GM21825 (cell line): ENCODE measurements around the gene KCNIP2.
"Not testable (repeated sequence)": the region's sequence is repeated elsewhere in the genome, so short reads cannot be mapped to it uniquely, and the experiment has no call there.

Source experiments
- ATAC-seq: cut with Tn5 transposase; IDR thresholded peaks from one replicate; pipeline ENCODE4 v1.9.1; 2021; ENCODE audit warnings: mild to moderate bottlenecking, moderate library complexity; ENCODE audit not compliant: unreplicated experiment

KCNIP2 gene

GRCh38 chr10:101829561-101830315 lies 13.9 kb downstream of the KCNIP2 start:
- ATAC-seq: peak; percentile 24

GRCh38 chr10:101828766-101829551 lies 14.6 kb downstream of the KCNIP2 start:
- ATAC-seq: no peak

DNA sequence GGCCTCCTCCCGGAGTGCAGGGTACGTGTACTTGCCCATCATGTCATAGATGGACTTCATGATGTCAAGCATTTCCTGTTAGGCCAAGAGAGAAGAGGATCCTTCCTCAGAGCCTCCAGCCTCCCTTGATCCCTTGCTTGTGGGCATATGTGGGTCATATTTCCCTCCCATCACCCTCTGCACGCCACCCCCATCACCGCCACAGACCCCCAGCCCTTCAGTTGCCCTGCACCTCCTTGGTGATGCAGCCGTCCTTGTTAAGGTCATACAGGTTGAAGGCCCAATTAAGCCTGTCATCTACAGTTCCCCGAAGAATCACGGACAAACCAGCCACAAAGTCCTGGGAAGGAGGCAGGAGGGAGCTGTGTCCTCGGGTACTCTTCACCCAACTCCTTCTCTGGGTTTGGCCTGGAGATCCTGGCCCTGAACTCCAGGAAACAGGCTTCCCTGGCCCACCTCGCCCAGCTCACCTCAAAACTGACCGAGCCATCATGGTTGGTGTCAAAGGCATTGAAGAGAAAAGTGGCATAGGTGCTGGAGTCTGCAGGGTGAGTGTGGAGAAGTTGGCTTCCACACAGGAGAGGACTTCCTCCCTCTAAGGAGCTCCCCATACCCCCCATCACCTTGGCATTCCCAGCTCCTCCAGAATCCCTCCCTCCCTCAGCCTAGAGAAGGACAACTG lies 15.5 kb downstream of the KCNIP2 start:
- ATAC-seq: no peak

- ATAC-seq: no peak
Measured at GRCh38 chr10:101826852-101827434, 16.7 kb downstream of the KCNIP2 start.

DNA sequence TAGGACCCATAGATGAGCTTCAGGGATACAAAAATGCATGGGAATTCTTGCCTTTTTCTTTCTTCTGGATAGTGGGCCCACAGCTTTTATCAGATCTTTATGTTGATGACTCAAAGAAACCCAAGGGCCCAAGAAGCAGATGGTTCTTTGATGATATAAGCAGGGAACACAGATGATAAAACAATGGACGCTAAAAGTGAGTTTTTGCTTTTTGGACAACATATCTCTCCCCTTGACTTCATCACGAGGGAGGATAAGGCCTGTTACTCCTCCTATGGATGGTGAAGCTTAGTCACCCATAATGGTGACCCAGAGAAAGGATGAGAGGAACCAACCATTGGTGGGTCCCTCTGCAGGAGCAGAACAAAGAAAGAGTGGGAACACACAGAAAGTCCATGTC lies 18.9 kb downstream of the KCNIP2 start:
- ATAC-seq: no peak

- ATAC-seq: peak; percentile 17
Measured at GRCh38 chr10:101818872-101819633, 24.5 kb downstream of the KCNIP2 start.

- ATAC-seq: peak; percentile 84
Measured at GRCh38 chr10:101818119-101818871, 25.3 kb downstream of the KCNIP2 start, which contains the start of gene OGA. TSS of gene OGA (minus strand) at chr10:101818444. CDS start at chr10:101818022, 422 bp downstream.

GRCh38 chr10:101817337-101818118 lies 26.1 kb downstream of the KCNIP2 start:
- ATAC-seq: no peak

DNA sequence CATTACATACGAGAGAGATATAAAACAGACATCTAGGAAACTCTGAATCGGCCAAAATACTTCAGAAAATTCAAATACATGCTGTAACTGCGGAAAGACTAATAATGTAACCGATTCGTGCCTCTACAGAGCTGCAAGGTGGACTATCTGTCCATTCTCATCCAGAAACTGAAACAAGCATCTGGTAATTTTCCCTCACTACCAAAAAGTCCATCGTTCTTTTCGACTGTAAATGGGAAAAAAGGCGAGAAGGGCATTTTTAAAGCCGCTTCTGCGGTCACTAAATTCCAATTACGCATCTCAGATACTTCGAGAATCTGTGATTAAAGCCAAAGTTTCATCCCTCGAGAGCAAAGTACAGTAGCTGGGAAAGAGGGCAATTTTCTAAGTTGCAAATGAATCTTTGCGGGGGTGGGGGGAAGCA lies 26.7 kb downstream of the KCNIP2 start:
- no peak for ATAC-seq

GRCh38 chr10:101816376-101816775 lies 27.2 kb downstream of the KCNIP2 start:
- ATAC-seq: no peak

GRCh38 chr10:101814466-101815071 lies 29.0 kb downstream of the KCNIP2 start:
- no peak for ATAC-seq

DNA sequence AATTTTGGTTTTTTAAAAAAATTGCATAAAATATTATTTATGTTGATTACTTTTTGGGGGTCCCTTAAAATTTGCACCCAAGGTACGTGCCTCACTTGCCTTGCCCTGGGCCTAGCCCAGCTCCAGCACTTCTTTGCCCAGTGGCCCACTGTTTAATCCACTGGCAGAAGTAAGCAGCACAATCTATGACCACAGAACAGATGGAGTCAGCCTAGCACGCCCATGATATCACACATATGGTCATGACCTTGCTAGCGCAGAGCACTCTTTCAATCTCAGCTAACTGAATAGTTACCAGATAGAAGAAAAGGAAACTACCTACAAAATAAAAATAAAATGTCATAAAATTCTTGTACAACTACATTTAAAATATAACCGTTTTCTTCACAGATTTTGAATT lies 31.0 kb downstream of the KCNIP2 start:
- no peak for ATAC-seq

DNA sequence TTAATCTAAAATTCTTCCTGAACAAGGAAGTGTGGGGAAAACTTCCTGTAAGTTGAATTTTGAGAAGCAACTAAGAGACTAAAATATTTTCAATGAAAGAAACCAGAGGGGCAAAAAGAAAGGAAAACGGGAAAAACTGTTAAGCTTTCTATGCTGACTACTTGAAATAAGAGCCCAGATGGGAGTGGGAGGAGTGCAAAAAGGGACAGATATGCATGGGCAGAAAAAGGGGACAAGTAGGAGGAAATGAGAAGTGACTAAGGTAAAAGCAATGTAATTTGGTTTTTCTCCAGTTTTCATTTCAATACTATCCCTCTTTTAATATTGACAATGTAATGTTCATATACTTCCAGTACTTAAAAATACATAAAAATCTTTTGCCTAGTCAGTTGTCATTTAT lies 36.4 kb downstream of the KCNIP2 start:
- no peak for ATAC-seq

- no peak for ATAC-seq
Measured at GRCh38 chr10:101803511-101803910, 40.1 kb downstream of the KCNIP2 start.

DNA sequence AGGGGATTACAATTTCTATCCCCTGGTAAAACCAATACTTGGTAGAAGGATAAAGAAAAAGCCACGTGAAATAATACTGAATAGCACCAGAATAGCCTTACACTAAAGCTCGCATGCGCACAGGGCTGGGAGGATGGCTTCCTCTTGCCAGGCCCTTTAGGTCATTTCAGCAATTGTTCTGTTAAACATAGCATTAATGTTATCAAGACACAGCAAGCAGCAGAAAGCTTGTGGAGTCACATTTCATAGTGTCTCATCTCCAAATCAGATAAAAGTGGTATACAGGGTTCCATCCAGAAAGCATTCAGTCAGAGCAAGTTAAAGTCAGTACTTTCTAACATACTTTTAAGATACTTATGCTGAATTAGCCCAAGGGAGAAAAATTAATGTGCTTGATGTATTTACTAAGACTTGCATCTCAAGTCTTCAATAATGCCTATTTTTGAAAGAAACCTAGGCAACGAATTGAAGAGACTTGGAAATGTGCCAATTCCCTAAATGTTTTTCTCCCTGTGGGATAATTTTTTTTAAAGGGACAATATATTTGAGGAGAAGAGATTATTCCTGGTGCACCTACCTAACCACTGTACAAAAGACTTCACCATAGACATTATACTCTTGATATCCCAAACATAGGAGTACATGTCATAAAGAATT lies 46.1 kb downstream of the KCNIP2 start:
- no peak for ATAC-seq

DNA sequence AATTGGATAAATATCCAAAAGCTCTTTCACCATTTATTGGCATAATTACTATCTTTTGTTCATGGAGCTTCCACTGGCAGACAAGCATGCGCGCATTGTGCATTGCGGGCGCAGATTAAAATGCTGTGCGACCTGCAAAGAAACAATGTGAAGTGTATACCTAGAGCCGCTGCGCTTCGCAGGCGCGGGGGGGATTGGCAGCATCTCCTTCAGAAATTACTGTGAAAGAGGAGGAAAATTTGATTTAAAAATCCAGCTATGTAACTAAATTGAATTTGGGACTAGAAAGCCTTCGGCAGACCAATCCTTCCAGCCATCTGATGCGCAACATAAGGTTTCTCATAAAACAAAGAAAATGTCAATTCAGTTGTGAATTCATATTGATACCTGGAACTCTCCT lies 50.1 kb downstream of the KCNIP2 start:
- ATAC-seq: no peak

DNA sequence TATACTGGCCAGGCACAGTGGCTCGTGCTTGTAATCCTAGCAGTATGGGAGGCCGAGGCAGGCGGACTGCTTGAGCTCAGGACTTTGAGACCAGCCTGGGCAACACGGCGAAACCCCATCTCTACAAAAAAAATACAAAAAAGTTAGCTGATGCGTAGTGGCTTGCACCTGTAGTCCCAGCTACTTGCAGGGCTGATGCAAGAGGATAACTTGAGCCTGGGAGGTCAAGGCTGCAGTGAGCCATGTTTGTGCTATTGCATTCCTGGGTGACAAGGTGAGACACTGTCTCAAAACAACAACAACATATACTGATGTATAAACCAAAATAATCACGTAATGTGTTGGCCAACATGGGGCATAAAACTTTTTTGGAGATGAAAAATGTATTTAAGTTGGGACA lies 53.9 kb downstream of the KCNIP2 start:
- ATAC-seq: no peak

DNA sequence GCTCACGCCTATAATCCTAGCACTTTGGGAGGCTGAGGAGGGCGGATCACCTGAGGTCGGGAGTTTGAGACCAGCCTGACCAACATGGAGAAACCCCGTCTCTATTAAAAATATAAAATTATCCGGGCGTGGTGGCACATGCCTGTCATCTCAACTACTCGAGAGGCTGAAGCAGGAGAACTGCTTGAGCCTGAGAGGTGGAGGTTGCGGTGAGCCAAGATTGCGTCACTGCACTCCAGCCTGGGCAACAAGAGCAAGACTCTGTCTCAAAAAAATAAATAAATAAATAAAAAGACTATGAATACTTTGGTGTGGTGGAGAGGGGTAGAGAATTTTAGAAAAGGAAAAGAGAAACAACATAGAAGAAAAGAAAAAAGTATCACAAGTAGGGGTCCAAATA lies 54.4 kb downstream of the KCNIP2 start:
- ATAC-seq: not testable (repeated sequence)
